Measurements from ENCODE around the gene ACTC1.

- TF ChIP-seq CTCF (conservative IDR thresholded peaks at IDR 0.05; ENCODE audit: low read depth, low read length) (no peak), EZH2 (IDR thresholded peaks at IDR 0.05; ENCODE audit: borderline replicate concordance, low read depth, low read length, poor library complexity, severe bottlenecking) (no peak)
Observed at GRCh38 chr15:34760909-34761308, 34.4 kb downstream of the ACTC1 start.

Data from A673 (cell line).